DMS153 treated with DMSO at 0.1 percent for 48 hours (cell line): ENCODE results near the gene PPP1CA.

Source experiments
- DNase-seq: peaks from one replicate; lab custom pipeline; 2025; ENCODE audit not compliant: unreplicated experiment; lab: John Stamatoyannopoulos, UW

Gene PPP1CA

DNA sequence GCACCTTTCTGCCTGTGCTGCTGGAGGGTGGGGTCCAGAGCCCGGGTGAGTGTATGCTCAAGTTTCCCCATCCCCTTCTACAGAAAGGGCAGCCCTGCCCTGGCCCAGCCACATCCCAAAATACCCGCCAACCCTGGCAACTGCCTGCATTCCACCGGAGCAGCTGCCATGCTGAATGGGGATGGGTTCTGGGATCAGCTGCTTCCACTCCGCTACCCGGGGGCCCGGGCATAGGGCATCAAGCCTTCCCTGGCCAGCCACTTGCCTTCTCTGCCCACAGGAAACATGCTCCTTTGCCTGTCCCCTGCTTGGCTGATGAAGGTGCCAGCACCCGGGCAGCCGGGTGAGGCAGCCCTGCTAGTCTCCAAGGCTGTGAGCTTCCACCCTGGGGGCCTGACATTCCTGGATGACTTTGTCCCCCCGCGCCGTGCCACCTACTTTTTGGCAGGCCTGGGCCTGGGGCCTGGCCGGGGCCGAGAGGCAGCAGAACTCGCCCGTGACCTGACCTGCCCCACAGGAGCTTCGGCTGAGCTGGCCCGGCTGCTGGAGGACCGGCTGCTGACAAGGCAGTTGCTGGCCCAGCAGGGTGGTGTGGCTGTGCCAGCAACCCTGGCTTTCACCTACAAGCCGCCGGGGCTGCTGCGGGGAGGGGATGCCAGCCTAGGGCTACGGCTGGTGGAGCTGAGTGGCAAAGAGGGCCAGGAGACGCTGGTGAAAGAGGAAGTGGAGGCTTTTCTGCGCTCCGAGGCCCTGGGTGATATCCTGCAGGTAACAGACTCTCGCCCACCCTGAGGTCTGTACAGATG lies 17.0 kb upstream of the PPP1CA start:
- no peak for DNase-seq

DNA sequence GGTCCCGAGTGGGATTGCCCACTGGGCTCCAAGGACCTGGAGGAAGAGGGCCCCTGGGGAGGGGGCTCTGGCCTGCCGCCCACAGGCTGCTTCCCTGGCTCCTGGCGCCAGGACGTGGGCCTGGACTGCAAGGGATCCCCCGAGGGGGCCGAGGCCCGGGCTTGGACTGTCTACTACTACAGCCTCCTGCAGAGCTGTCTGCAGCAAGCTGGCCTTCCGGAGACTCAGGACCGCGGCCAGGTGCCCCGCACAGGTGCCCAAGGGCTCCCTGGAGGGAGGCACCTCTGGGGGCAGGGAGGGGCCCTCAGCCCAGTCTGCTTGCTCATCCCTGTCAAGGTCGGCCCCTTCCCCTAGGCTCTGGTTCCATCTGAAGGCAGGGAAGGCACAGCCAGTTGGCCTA lies 15.8 kb upstream of the PPP1CA start:
- DNase-seq = no peak

DNA sequence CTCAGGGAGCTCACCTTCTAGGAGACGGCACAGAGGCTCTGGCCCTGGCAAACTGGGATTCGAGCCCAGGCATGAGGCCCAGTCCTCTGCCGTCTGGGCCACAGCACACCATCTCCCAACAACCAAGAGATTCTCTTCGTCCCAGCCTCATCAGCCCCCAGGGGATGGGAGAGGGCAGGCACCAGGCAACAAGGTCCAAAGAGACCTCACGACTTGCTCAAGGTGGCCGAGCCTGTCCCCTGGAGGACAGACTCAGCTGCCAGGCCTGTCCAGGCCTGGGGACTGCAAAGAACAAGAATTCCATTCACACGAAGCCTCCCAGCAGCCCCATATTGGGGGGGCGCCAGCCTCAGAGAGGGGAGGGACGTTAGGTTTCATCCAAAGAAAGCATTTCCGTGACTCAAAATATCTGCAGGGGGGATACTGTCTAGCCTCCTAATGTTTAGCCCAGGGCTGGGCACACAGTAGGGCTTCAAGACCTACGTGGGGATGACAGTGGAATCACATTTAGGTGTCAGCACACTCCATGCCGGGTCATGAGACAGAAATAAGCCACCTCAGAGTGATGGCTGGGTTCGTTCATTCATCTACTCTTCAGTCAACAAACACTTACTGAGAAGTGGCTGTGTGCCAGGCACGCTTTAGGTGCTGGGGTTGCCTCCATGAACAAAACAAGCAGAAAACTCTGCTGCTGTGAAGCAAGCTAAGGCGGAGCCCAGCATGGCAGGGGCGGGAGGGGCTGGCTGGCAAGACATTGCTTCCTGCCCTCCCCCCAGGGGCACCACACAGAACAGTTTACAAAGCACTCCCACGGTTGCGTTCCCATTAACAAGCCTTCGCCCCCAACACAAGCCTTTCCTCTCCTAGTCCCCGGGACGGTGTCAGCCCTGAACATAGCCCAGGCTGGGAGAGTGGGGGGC lies 15.0 kb upstream of the PPP1CA start:
- DNase-seq = peak; percentile 34

DNA sequence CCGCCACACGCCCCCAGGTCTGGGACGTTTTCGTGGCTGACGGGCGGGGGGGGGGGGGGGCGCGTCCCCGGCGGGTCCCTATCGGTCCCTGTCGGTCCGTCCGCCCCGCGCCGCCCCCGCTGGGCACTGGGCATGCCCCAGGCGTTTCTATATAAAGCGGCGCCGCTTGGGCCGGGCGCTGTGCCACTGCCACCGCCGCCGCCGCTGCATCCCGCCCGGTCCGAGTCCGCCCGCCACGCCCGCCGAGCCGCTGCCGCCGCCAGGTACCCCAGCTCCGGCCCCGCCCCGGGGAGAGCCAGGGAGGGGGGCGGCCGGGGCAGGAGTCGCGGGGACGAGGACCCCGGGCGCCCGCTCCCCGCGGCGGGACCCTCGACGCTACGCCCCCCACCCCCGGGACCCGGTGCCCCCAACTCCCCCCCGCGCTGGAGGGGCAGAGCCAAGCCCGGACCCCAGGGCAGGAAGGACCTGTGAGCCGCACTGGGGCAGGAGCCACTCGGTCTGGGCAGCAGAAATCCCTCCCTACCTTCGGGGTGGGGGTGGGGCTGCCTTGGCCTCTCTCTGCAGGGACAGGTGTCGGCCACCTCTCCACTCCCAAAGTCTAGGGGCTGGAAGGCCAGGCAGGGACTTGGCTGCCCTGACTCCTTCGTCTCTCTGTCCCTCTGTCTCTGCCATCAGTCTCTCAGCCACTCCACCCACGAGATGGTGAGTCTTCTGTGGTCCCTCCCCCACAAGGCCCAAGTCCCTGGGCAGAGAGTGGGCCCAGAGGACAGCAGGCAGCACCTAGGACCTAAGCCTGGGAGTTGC lies 14.0 kb upstream of the PPP1CA start, which contains the start of gene CARNS1:
CARNS1 (plus strand) TSS at position 178 of the 804 bp plus-strand sequence; CDS start at position 700, 522 bp downstream.
- no peak for DNase-seq

- no peak for DNase-seq
Observed at GRCh38 chr11:67413266-67413849, 11.7 kb upstream of the PPP1CA start.

- no peak for DNase-seq
Observed at GRCh38 chr11:67412495-67413179, 11.0 kb upstream of the PPP1CA start.

GRCh38 chr11:67411785-67412152 lies 10.1 kb upstream of the PPP1CA start:
- DNase-seq = no peak

- no peak for DNase-seq
Observed at GRCh38 chr11:67410984-67411784, 9.5 kb upstream of the PPP1CA start.

DNA sequence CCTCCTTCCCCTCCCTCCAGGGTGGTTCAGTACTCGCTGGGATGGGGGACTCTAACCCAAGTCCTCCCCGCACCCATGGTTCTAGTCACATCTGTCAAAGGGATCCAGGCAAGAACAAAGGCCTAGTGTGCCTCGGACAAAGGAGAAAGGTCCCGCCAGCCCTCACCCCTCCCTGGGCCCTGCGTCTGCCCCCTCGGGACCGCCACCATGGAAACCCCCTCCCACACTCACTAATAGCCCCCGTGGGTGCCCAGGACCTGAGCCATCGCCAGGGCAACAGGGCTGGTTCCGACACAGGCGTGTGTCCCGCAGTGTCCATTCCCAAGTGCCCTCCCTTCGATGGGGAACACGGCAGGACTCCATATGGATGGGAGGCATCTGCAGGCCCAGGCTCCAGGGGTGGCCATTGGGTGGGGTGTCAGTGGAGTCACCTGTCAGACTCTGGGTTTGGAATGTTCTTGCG lies 8.7 kb upstream of the PPP1CA start:
- no peak for DNase-seq

GRCh38 chr11:67409781-67410368 lies 8.2 kb upstream of the PPP1CA start:
- DNase-seq = peak; percentile 27

GRCh38 chr11:67409261-67409666 lies 7.6 kb upstream of the PPP1CA start:
- DNase-seq = no peak

- DNase-seq = no peak
Observed at GRCh38 chr11:67408437-67409200, 7.0 kb upstream of the PPP1CA start.

- no peak for DNase-seq
Observed at GRCh38 chr11:67407688-67408163, 6.1 kb upstream of the PPP1CA start.

GRCh38 chr11:67406969-67407687 lies 5.5 kb upstream of the PPP1CA start:
- peak; percentile 19 for DNase-seq

- no peak for DNase-seq
Observed at GRCh38 chr11:67406420-67406968, 4.8 kb upstream of the PPP1CA start.

DNA sequence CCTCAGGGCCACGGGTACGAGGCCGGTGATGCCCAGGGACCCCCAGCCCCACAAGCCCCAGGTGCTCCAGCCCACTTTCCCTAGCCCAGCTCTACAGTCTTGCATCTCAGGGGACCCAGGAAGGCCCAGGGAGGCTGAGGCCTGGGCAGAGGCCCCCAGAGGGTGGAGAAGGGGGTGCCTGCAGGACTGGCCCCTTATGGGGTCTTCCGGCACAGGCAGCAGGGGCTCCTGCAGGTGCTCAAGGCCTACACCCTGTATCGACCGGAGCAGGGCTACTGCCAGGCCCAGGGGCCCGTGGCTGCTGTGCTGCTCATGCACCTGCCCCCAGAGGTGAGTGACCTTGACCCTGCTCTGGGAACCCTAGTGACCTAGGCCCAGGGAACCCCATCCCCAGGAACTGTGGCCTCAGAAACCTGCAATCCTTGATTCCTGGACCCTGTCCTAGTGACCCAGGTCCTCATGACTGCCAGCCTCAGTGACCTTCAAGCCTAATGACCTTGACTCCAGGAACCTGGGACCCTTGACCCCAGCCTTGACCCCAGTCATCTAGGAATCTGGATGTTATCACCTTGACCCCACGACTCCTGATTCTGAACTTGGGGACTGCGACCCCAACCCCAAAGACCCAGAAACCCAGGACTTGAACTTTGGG lies 4.2 kb upstream of the PPP1CA start:
- no peak for DNase-seq

GRCh38 chr11:67405196-67405567 lies 3.5 kb upstream of the PPP1CA start:
- no peak for DNase-seq
